Astrocyte (in vitro differentiated cells and primary cell): ENCODE results near the gene CHST13.

Experiments
- EZH2 ChIP-seq: IDR thresholded peaks from 2 replicates; pipeline ENCODE4 v1.6.1; 2012; ENCODE audit warnings: mild to moderate bottlenecking, low read length, inconsistent platforms; ENCODE audit not compliant: insufficient read depth
- TF ChIP-seq, protein P1 (sequence below): IDR thresholded peaks from 2 replicates; pipeline ENCODE4 v1.5.1; 2011; ENCODE audit warnings: low read depth, mild to moderate bottlenecking, inconsistent platforms, low read length, moderate library complexity; ENCODE audit not compliant: insufficient read depth

- TF ChIP-seq EZH2, result no peak
- TF ChIP-seq, protein P1, sequence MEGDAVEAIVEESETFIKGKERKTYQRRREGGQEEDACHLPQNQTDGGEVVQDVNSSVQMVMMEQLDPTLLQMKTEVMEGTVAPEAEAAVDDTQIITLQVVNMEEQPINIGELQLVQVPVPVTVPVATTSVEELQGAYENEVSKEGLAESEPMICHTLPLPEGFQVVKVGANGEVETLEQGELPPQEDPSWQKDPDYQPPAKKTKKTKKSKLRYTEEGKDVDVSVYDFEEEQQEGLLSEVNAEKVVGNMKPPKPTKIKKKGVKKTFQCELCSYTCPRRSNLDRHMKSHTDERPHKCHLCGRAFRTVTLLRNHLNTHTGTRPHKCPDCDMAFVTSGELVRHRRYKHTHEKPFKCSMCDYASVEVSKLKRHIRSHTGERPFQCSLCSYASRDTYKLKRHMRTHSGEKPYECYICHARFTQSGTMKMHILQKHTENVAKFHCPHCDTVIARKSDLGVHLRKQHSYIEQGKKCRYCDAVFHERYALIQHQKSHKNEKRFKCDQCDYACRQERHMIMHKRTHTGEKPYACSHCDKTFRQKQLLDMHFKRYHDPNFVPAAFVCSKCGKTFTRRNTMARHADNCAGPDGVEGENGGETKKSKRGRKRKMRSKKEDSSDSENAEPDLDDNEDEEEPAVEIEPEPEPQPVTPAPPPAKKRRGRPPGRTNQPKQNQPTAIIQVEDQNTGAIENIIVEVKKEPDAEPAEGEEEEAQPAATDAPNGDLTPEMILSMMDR, result no peak
Observed at GRCh38 chr3:126556637-126557414, 32.9 kb downstream of the CHST13 start.
